ENCODE measurements around the gene MX2.
A peak's percentile ranks its signal among the peaks of the same experiment; 100 is the strongest.

Gene MX2

GRCh38 chr21:41322496-41323382, 39.1 kb upstream of the MX2 start:
- DNase-seq (ENCODE audit: low read depth): no peak
- TF ChIP-seq POLR2A (IDR thresholded peaks at IDR 0.05; ENCODE audit: extremely low read depth, insufficient read length): no peak
- TF ChIP-seq MAX (IDR thresholded peaks at IDR 0.05; ENCODE audit: low read depth, low read length): no peak
- TF ChIP-seq CTCF (IDR thresholded peaks at IDR 0.05; ENCODE audit: low read depth, low read length): no peak
- TF ChIP-seq MYC (IDR thresholded peaks at IDR 0.05; ENCODE audit: low read depth, low read length): no peak
- no peak overlapping the region for H3K4me3 ChIP-seq (ENCODE audit: low read depth, low read length)

- no peak overlapping the region for H3K4me3 ChIP-seq (ENCODE audit: low read depth, low read length)
- TF ChIP-seq MYC (IDR thresholded peaks at IDR 0.05; ENCODE audit: low read depth, low read length) (no peak), CTCF (IDR thresholded peaks at IDR 0.05; ENCODE audit: low read depth, low read length) (no peak), MAX (IDR thresholded peaks at IDR 0.05; ENCODE audit: low read depth, low read length) (no peak), POLR2A (IDR thresholded peaks at IDR 0.05; ENCODE audit: extremely low read depth, insufficient read length) (no peak)
- DNase-seq (ENCODE audit: low read depth): no peak
Observed at GRCh38 chr21:41325138-41325912, 36.5 kb upstream of the MX2 start.

- TF ChIP-seq POLR2A (IDR thresholded peaks at IDR 0.05; ENCODE audit: extremely low read depth, insufficient read length) (no peak), CTCF (IDR thresholded peaks at IDR 0.05; ENCODE audit: low read depth, low read length) (no peak), MAX (IDR thresholded peaks at IDR 0.05; ENCODE audit: low read depth, low read length) (no peak), MYC (IDR thresholded peaks at IDR 0.05; ENCODE audit: low read depth, low read length) (no peak)
- no peak overlapping the region for H3K4me3 ChIP-seq (ENCODE audit: low read depth, low read length)
- DNase-seq (ENCODE audit: low read depth): peak; percentile 12
Observed at GRCh38 chr21:41326414-41327080, 35.3 kb upstream of the MX2 start.

DNA sequence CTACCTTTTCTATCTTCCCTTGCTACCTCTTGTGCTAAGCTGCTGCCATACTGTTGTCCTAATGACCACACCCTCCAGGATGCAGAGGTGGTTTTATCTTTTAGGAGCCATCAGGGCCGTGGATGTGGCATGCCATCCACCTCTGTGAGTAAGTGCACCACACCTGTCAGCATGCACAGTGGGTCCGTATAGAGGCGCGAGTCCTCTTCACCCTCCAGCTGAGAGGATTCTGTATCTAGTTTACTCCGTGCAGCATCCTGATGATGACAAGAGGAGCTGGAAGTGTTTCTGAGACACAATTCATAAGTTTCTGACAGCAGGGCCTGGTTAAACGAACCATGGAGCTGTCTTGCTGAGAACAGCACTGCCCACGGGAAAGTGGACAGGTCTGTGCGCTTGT, 34.1 kb upstream of the MX2 start:
- no peak overlapping the region for H3K4me3 ChIP-seq (ENCODE audit: low read depth, low read length)
- no peak for TF ChIP-seq MAX (IDR thresholded peaks at IDR 0.05; ENCODE audit: low read depth, low read length)
- DNase-seq (ENCODE audit: low read depth): no peak

DNA sequence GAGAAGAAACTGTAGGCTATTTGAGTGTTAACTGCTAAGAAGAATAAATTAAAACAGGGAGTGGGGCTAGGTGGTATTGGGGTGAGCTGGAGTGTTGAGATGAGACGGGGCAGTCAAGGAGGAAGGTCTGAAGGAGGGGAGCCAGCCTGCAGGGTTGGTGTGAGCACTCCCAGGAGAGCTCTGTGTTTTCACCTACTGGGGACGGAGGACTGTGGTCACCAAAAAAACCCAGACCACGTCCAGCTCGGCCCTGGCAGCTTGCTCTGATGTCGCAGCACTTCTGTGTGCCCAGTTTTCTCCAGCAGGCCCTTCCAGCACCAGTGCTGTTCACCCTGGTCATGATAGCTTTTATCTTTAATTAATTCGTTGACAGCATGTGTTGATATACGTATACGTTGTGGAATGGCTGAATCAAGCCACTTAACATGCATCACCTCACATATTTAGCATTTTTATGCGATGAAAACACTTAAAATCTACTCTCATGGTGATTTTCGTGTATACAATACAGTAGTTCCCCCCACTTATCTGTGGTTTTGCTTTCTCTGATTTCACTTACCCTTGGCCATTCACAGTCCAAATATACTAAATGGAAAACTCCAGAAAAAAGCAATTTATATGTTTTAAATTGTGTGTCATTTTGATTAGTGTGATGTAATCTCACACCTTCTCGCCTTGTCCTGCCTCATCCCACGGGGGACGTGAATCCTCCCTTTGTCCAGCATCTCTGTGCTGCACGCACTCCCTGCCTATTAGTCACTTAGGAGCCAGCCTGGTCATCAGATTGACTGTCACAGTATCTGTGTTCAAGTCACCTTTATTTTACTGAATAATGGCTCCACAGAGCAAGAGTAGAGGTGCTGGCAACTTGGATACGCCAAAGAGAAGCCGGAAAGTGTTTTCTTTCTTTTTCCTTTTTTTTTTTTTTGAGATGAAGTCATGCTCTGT, 32.9 kb upstream of the MX2 start:
- DNase-seq (ENCODE audit: low read depth): no peak
- TF ChIP-seq MAX (IDR thresholded peaks at IDR 0.05; ENCODE audit: low read depth, low read length) (no peak), CTCF (IDR thresholded peaks at IDR 0.05; ENCODE audit: low read depth, low read length) (no peak), POLR2A (IDR thresholded peaks at IDR 0.05; ENCODE audit: extremely low read depth, insufficient read length) (no peak), MYC (IDR thresholded peaks at IDR 0.05; ENCODE audit: low read depth, low read length) (no peak)
- H3K4me3 ChIP-seq (ENCODE audit: low read depth, low read length): no peak overlapping the region
